Fibroblast of upper back skin (primary cell): ENCODE results near the gene RAB37.

Source experiments
- DNase-seq: peaks from one replicate; pipeline ENCODE4 v3.0.0-alpha.2; 2013

The RAB37 gene

GRCh38 chr17:74764751-74765286 is 27.8 kb downstream of the RAB37 start:
- no peak for DNase-seq

GRCh38 chr17:74766413-74766812 is 29.4 kb downstream of the RAB37 start:
- no peak for DNase-seq

- no peak for DNase-seq
Observed at GRCh38 chr17:74767111-74767516, 30.1 kb downstream of the RAB37 start.

GRCh38 chr17:74768069-74768762 is 31.2 kb downstream of the RAB37 start:
- DNase-seq, result no peak

- no peak for DNase-seq
Observed at GRCh38 chr17:74768763-74769114, 31.7 kb downstream of the RAB37 start.

- DNase-seq, result no peak
Observed at GRCh38 chr17:74769266-74769855, 32.3 kb downstream of the RAB37 start.

- DNase-seq, result no peak
Observed at GRCh38 chr17:74769856-74770497, 32.9 kb downstream of the RAB37 start.

- DNase-seq, result no peak
Observed at GRCh38 chr17:74770498-74771318, 33.7 kb downstream of the RAB37 start.

GRCh38 chr17:74771319-74771914 is 34.4 kb downstream of the RAB37 start:
- DNase-seq, result no peak

- DNase-seq, result no peak
Observed at GRCh38 chr17:74772053-74772452, 35.0 kb downstream of the RAB37 start.

GRCh38 chr17:74773414-74773813 is 36.4 kb downstream of the RAB37 start:
- no peak for DNase-seq

- DNase-seq, result peak; percentile 55
Observed at GRCh38 chr17:74773871-74774286, 36.8 kb downstream of the RAB37 start.

GRCh38 chr17:74775409-74776043 is 38.5 kb downstream of the RAB37 start:
- no peak for DNase-seq

GRCh38 chr17:74776044-74776962 is 39.2 kb downstream of the RAB37 start, which contains the start of gene NAT9:
Gene NAT9 (minus strand): TSS chr17:74776345. CDS start chr17:74775698, 647 bp downstream.
- DNase-seq, result peak; percentile 94

GRCh38 chr17:74776990-74777389 is 39.9 kb downstream of the RAB37 start:
- DNase-seq, result no peak

- no peak for DNase-seq
Observed at GRCh38 chr17:74777901-74778515, 41.0 kb downstream of the RAB37 start.

- no peak for DNase-seq
Observed at GRCh38 chr17:74778960-74779359, 41.9 kb downstream of the RAB37 start.

- no peak for DNase-seq
Observed at GRCh38 chr17:74779501-74779900, 42.4 kb downstream of the RAB37 start.

GRCh38 chr17:74779948-74780400 is 42.9 kb downstream of the RAB37 start:
- DNase-seq, result no peak
